WTC11 (cell line): ENCODE results near the gene TSPAN18. TPM values are rescaled to one million over a fixed set of nuclear protein-coding genes. Genes with fewer than 3 reads are reported as not detected.

Source experiments
- ATAC-seq: fragments of 200-7000 bp; cut with Tn5 transposase; 2 replicates; pipeline ENCODE4 v1.10.0; 2021; ENCODE audit warnings: mild to moderate bottlenecking, moderate library complexity
- CTCF ChIA-PET: fragments of 300-600 bp; sonication (Branson Sonifier 250); formaldehyde crosslinking; loops from one replicate; lab custom pipeline; 2021; ENCODE audit warnings: antibody characterized with exemption; lab: Charles Lee
- POLR2A ChIA-PET: fragments of 350-600 bp; sonication (Branson Sonifier 250); formaldehyde crosslinking; loops from one replicate; lab custom pipeline; 2021; ENCODE audit warnings: antibody characterized with exemption; lab: Charles Lee
- DNase-seq: peaks from one replicate; pipeline ENCODE4 v3.0.0; 2021; ENCODE audit warnings: low spot score
- H3K27ac Mint-ChIP-seq: 2 replicates; pipeline ENCODE4 v1.8.0; 2021; ENCODE audit warnings: mixed read lengths
- H3K27me3 Mint-ChIP-seq: 2 replicates; pipeline ENCODE4 v1.8.0; 2021; ENCODE audit warnings: low read depth, mild to moderate bottlenecking, moderate library complexity, mixed read lengths
- H3K36me3 Mint-ChIP-seq: 2 replicates; pipeline ENCODE4 v1.8.0; 2021; ENCODE audit warnings: mixed read lengths
- H3K4me1 Mint-ChIP-seq: 2 replicates; pipeline ENCODE4 v1.8.0; 2022; ENCODE audit warnings: mixed read lengths
- H3K4me3 Mint-ChIP-seq: 2 replicates; pipeline ENCODE4 v1.8.0; 2021; ENCODE audit warnings: mild to moderate bottlenecking, moderate library complexity, mixed read lengths
- H3K9me3 Mint-ChIP-seq: 2 replicates; pipeline ENCODE4 v1.8.0; 2021; ENCODE audit warnings: mixed read lengths
- CBFB ChIP-seq: sonication (generic); formaldehyde crosslinking; IDR thresholded peaks from 2 replicates; pipeline ENCODE4 v1.8.1; 2022; ENCODE audit warnings: mild to moderate bottlenecking, low read depth, missing genetic modification reagents
- ELF4 ChIP-seq: sonication (generic); formaldehyde crosslinking; IDR thresholded peaks from 2 replicates; pipeline ENCODE4 v1.8.1; 2022; ENCODE audit warnings: low read depth, mild to moderate bottlenecking, moderate library complexity, missing genetic modification reagents
- ETV6 ChIP-seq: sonication (generic); formaldehyde crosslinking; IDR thresholded peaks from 2 replicates; pipeline ENCODE4 v1.8.1; 2022; ENCODE audit warnings: mild to moderate bottlenecking, missing genetic modification reagents
- GRHL2 ChIP-seq: fragments of 250-450 bp; sonication (Bioruptor Pico); IDR thresholded peaks from 2 replicates; pipeline ENCODE4 v1.8.0; 2022; ENCODE audit warnings: mild to moderate bottlenecking, moderate library complexity; ENCODE audit not compliant: insufficient replicate concordance, severe bottlenecking
- JUN ChIP-seq: sonication (generic); formaldehyde crosslinking; IDR thresholded peaks from 2 replicates; pipeline ENCODE4 v1.8.0; 2023; ENCODE audit warnings: mild to moderate bottlenecking, missing genetic modification reagents
- NR1H2 ChIP-seq: sonication (generic); formaldehyde crosslinking; IDR thresholded peaks from 2 replicates; pipeline ENCODE4 v1.9.0; 2021; ENCODE audit warnings: mild to moderate bottlenecking, moderate library complexity, missing genetic modification reagents
- NR2C2 ChIP-seq: sonication (generic); formaldehyde crosslinking; IDR thresholded peaks from 2 replicates; pipeline ENCODE4 v1.8.0; 2022; ENCODE audit warnings: mild to moderate bottlenecking, missing genetic modification reagents
- PRRX2 ChIP-seq: fragments of 250-450 bp; sonication (Bioruptor Pico); IDR thresholded peaks from 2 replicates; pipeline ENCODE4 v1.8.0; 2021; ENCODE audit warnings: mild to moderate bottlenecking
- SMAD3 ChIP-seq: sonication (generic); formaldehyde crosslinking; IDR thresholded peaks from 2 replicates; pipeline ENCODE4 v1.8.0; 2022; ENCODE audit warnings: missing genetic modification reagents, mild to moderate bottlenecking, borderline replicate concordance
- ZNF396 ChIP-seq: fragments of 250-450 bp; sonication (Bioruptor Pico); IDR thresholded peaks from 2 replicates; pipeline ENCODE4 v1.8.0; 2021; ENCODE audit warnings: mild to moderate bottlenecking, moderate library complexity, borderline replicate concordance
- ZNF416 ChIP-seq: fragments of 250-450 bp; sonication (Bioruptor Pico); IDR thresholded peaks from 2 replicates; pipeline ENCODE4 v1.9.0; 2021; ENCODE audit warnings: mild to moderate bottlenecking, inconsistent platforms
- ZNF423 ChIP-seq: fragments of 250-450 bp; sonication (Bioruptor Pico); IDR thresholded peaks from 2 replicates; pipeline ENCODE4 v2.1.2; 2022; ENCODE audit warnings: mild to moderate bottlenecking, moderate library complexity
- total RNA-seq: library from RNA; stranded (reverse); gene quantifications from 3 replicates; pipeline ENCODE4 v1.2.3, GENCODE V29; 2021
- TF ChIP-seq, protein P1 (sequence below): sonication (generic); formaldehyde crosslinking; conservative IDR thresholded peaks from 2 replicates; pipeline ENCODE4 v1.8.1; 2022; ENCODE audit warnings: mild to moderate bottlenecking, missing genetic modification reagents
- TF ChIP-seq, protein P2 (sequence below): sonication (generic); formaldehyde crosslinking; IDR thresholded peaks from 2 replicates; pipeline ENCODE4 v1.8.1; 2023; ENCODE audit warnings: mild to moderate bottlenecking, missing genetic modification reagents, moderate library complexity
- TF ChIP-seq, protein P3 (sequence below): sonication (generic); formaldehyde crosslinking; IDR thresholded peaks from 2 replicates; pipeline ENCODE4 v1.8.1; 2022; ENCODE audit warnings: missing genetic modification reagents, borderline replicate concordance
- TF ChIP-seq, protein P4 (sequence below): sonication (generic); formaldehyde crosslinking; IDR thresholded peaks from 2 replicates; pipeline ENCODE4 v1.8.1; 2022; ENCODE audit warnings: mild to moderate bottlenecking, missing genetic modification reagents, moderate library complexity, borderline replicate concordance
- TF ChIP-seq, protein P5 (sequence below): fragments of 250-450 bp; sonication (Bioruptor Pico); IDR thresholded peaks from 2 replicates; pipeline ENCODE4 v1.9.0; 2021; ENCODE audit warnings: mild to moderate bottlenecking
- TF ChIP-seq, protein P6 (sequence below): sonication (generic); formaldehyde crosslinking; IDR thresholded peaks from 2 replicates; pipeline ENCODE4 v1.8.1; 2023; ENCODE audit warnings: mild to moderate bottlenecking, missing genetic modification reagents, borderline replicate concordance

TSPAN18 gene
- total RNA-seq, 1 experiment from 2014 or later, result 44.7 TPM

DNA sequence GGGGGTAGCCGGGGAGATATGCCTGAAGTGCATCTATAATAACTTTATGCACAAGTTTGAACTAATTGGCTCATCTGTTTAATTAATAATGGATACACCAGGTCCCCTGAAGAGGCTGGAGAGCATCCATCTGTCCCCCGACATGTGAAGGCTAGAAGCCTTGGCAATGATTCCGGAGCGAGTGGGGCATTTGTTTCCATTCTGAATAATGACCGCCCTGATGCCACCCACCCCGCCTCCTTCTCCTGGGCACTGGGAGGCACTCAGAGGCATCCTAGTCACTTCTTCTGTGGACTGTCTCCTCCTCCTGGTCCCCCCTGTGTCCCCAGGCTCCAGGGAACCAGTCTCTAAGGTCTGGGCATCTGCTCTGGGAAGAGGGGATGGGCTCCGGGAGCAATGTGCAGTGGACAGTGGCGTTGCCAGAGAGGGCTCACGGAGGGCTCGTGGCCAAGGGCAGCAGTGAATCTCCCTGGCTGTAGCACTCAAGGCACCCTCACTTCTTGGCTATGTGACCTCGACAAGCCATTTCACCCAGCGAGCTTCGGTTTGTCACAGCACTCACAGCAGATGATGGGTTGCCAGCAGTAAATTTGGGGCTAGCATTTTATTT, 64.7 kb downstream of the TSPAN18 start:
- Mint-ChIP-seq H3K9me3 (no peaks in the 10 kb centered on the region), H3K27ac (no peak overlapping the region), H3K36me3 (no peaks in the 10 kb centered on the region), H3K4me1 (peaks cover 46% of the 10 kb centered on the region), H3K4me3 (no peak overlapping the region), H3K27me3 (no peaks in the 10 kb centered on the region; the same call in 1 of the 2 replicates)
- POLR2A ChIA-PET, result no interaction called here
- ATAC-seq, result no peak
- TF ChIP-seq, protein P1, sequence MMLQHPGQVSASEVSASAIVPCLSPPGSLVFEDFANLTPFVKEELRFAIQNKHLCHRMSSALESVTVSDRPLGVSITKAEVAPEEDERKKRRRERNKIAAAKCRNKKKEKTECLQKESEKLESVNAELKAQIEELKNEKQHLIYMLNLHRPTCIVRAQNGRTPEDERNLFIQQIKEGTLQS (CRISPR knock-in tag), result no peak
- TF ChIP-seq ELF4 (no peak), ETV6 (CRISPR knock-in tag) (no peak), NR1H2 (CRISPR knock-in tag) (no peak), ZNF416 (CRISPR knock-in tag) (no peak), NR2C2 (no peak), JUN (CRISPR knock-in tag) (no peak), ZNF423 (CRISPR knock-in tag) (no peak), GRHL2 (CRISPR knock-in tag) (no peak), CBFB (no peak), SMAD3 (CRISPR knock-in tag) (no peak), ZNF396 (CRISPR knock-in tag) (no peak), PRRX2 (CRISPR knock-in tag) (no peak)
- TF ChIP-seq, protein P2, sequence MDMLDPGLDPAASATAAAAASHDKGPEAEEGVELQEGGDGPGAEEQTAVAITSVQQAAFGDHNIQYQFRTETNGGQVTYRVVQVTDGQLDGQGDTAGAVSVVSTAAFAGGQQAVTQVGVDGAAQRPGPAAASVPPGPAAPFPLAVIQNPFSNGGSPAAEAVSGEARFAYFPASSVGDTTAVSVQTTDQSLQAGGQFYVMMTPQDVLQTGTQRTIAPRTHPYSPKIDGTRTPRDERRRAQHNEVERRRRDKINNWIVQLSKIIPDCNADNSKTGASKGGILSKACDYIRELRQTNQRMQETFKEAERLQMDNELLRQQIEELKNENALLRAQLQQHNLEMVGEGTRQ, result no peak
- TF ChIP-seq, protein P3, sequence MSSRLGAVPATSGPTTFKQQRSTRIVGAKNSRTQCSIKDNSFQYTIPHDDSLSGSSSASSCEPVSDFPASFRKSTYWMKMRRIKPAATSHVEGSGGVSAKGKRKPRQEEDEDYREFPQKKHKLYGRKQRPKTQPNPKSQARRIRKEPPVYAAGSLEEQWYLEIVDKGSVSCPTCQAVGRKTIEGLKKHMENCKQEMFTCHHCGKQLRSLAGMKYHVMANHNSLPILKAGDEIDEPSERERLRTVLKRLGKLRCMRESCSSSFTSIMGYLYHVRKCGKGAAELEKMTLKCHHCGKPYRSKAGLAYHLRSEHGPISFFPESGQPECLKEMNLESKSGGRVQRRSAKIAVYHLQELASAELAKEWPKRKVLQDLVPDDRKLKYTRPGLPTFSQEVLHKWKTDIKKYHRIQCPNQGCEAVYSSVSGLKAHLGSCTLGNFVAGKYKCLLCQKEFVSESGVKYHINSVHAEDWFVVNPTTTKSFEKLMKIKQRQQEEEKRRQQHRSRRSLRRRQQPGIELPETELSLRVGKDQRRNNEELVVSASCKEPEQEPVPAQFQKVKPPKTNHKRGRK, result no peak
- TF ChIP-seq, protein P4, sequence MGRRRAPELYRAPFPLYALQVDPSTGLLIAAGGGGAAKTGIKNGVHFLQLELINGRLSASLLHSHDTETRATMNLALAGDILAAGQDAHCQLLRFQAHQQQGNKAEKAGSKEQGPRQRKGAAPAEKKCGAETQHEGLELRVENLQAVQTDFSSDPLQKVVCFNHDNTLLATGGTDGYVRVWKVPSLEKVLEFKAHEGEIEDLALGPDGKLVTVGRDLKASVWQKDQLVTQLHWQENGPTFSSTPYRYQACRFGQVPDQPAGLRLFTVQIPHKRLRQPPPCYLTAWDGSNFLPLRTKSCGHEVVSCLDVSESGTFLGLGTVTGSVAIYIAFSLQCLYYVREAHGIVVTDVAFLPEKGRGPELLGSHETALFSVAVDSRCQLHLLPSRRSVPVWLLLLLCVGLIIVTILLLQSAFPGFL (CRISPR knock-in tag), result no peak
- TF ChIP-seq, protein P5, sequence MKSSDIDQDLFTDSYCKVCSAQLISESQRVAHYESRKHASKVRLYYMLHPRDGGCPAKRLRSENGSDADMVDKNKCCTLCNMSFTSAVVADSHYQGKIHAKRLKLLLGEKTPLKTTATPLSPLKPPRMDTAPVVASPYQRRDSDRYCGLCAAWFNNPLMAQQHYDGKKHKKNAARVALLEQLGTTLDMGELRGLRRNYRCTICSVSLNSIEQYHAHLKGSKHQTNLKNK (CRISPR knock-in tag), result no peak
- TF ChIP-seq, protein P6, sequence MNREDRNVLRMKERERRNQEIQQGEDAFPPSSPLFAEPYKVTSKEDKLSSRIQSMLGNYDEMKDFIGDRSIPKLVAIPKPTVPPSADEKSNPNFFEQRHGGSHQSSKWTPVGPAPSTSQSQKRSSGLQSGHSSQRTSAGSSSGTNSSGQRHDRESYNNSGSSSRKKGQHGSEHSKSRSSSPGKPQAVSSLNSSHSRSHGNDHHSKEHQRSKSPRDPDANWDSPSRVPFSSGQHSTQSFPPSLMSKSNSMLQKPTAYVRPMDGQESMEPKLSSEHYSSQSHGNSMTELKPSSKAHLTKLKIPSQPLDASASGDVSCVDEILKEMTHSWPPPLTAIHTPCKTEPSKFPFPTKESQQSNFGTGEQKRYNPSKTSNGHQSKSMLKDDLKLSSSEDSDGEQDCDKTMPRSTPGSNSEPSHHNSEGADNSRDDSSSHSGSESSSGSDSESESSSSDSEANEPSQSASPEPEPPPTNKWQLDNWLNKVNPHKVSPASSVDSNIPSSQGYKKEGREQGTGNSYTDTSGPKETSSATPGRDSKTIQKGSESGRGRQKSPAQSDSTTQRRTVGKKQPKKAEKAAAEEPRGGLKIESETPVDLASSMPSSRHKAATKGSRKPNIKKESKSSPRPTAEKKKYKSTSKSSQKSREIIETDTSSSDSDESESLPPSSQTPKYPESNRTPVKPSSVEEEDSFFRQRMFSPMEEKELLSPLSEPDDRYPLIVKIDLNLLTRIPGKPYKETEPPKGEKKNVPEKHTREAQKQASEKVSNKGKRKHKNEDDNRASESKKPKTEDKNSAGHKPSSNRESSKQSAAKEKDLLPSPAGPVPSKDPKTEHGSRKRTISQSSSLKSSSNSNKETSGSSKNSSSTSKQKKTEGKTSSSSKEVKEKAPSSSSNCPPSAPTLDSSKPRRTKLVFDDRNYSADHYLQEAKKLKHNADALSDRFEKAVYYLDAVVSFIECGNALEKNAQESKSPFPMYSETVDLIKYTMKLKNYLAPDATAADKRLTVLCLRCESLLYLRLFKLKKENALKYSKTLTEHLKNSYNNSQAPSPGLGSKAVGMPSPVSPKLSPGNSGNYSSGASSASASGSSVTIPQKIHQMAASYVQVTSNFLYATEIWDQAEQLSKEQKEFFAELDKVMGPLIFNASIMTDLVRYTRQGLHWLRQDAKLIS (CRISPR knock-in tag), result no peak
- no peak for DNase-seq
- CTCF ChIA-PET, result interaction anchor here (1.1 kb wide), 1 partner anchor 119 kb away, joined by 4 read pairs; no protein-coding TSS in a partner anchor
